Osteoblast (primary cell): ENCODE results near the gene PTPRN2. TPM values are rescaled to one million over a fixed set of nuclear protein-coding genes. Genes with fewer than 3 reads are reported as not detected.
A peak's percentile ranks its signal among the peaks of the same experiment; 100 is the strongest.

ENCODE experiments used
- DNase-seq: peaks from one replicate; pipeline ENCODE4 v3.0.0; 2011; ENCODE audit warnings: low spot score, mixed read lengths; ENCODE audit not compliant: insufficient read length; ENCODE audit errors: missing footprints
- H2AFZ ChIP-seq: 2 replicates; pipeline ENCODE4 v1.6.0; 2011; ENCODE audit warnings: mild to moderate bottlenecking, low read length
- H3K27ac ChIP-seq: 2 replicates; pipeline ENCODE4 v1.5.1; 2011; ENCODE audit warnings: mild to moderate bottlenecking, low read depth, low read length, moderate library complexity
- H3K27me3 ChIP-seq: 2 replicates; pipeline ENCODE4 v1.6.0; 2012; ENCODE audit warnings: mild to moderate bottlenecking, control low read depth, inconsistent platforms, low read length, moderate library complexity; ENCODE audit not compliant: insufficient read depth
- H3K36me3 ChIP-seq: 2 replicates; pipeline ENCODE4 v1.5.1; 2011; ENCODE audit warnings: mild to moderate bottlenecking, low read length, control low read depth, moderate library complexity; ENCODE audit not compliant: insufficient read depth
- H3K4me1 ChIP-seq: 2 replicates; pipeline ENCODE4 v1.5.1; 2011; ENCODE audit warnings: mild to moderate bottlenecking, low read length, control low read depth, moderate library complexity; ENCODE audit not compliant: insufficient read depth
- H3K4me2 ChIP-seq: 2 replicates; pipeline ENCODE4 v1.6.0; 2011; ENCODE audit warnings: mild to moderate bottlenecking, low read length; ENCODE audit not compliant: insufficient read depth
- H3K4me3 ChIP-seq: fragments of 200-600 bp; sonication (generic); 3 replicates; pipeline ENCODE4 v1.5.1; 2012; ENCODE audit warnings: mild to moderate bottlenecking, low read length, inconsistent platforms; ENCODE audit not compliant: insufficient read depth
- H3K79me2 ChIP-seq: 2 replicates; pipeline ENCODE4 v1.6.0; 2012; ENCODE audit warnings: mild to moderate bottlenecking, low read length, control low read depth, inconsistent platforms; ENCODE audit not compliant: insufficient read depth
- H3K9me3 ChIP-seq: 2 replicates; pipeline ENCODE4 v1.5.1; 2011; ENCODE audit warnings: low read depth, low read length, control low read depth
- H4K20me1 ChIP-seq: 2 replicates; pipeline ENCODE4 v1.6.0; 2012; ENCODE audit warnings: mild to moderate bottlenecking, low read length, control low read depth; ENCODE audit not compliant: insufficient read depth
- total RNA-seq: library from RNA; depleted of rRNA; stranded (reverse); fragments of >200 nt; gene quantifications from 2 replicates; pipeline ENCODE4 v1.2.3, GENCODE V29; 2012
- TF ChIP-seq, protein P1 (sequence below): IDR thresholded peaks from 2 replicates; pipeline ENCODE4 v1.5.1; 2011; ENCODE audit warnings: mild to moderate bottlenecking, low read depth, low read length, moderate library complexity; ENCODE audit errors: extremely low read depth

The PTPRN2 gene
- total RNA-seq, 1 donor: 0.36 TPM

DNA sequence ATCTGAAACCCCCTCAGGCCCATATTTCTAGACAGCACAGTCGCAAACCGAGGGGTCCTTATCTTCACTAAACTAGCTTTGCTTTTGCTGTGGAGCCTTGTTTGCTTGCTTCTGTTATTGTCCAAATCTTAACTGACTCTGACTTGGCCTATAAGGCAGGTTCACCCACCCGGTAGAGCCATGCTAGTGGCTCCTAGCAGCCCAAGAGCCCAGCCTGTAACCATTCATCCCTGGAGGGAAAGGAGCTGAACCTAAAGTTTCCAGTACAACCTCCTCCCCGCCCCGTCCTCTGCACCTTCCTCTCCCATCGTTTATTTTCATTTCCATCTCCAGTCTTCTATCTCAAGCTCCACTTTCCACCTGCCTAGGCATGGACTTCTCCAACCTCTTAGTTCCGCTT lies 345.7 kb downstream of the PTPRN2 start:
- no peak overlapping the region for H2AFZ ChIP-seq
- H3K27ac ChIP-seq: no peak overlapping the region
- TF ChIP-seq, protein P1, sequence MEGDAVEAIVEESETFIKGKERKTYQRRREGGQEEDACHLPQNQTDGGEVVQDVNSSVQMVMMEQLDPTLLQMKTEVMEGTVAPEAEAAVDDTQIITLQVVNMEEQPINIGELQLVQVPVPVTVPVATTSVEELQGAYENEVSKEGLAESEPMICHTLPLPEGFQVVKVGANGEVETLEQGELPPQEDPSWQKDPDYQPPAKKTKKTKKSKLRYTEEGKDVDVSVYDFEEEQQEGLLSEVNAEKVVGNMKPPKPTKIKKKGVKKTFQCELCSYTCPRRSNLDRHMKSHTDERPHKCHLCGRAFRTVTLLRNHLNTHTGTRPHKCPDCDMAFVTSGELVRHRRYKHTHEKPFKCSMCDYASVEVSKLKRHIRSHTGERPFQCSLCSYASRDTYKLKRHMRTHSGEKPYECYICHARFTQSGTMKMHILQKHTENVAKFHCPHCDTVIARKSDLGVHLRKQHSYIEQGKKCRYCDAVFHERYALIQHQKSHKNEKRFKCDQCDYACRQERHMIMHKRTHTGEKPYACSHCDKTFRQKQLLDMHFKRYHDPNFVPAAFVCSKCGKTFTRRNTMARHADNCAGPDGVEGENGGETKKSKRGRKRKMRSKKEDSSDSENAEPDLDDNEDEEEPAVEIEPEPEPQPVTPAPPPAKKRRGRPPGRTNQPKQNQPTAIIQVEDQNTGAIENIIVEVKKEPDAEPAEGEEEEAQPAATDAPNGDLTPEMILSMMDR: no peak
- no peak overlapping the region for H3K4me3 ChIP-seq
- H3K36me3 ChIP-seq: no peaks in the 10 kb centered on the region
- no peaks in the 10 kb centered on the region for H3K79me2 ChIP-seq
- no peaks in the 10 kb centered on the region for H3K27me3 ChIP-seq
- H3K4me2 ChIP-seq: no peak overlapping the region
- H4K20me1 ChIP-seq: no peaks in the 10 kb centered on the region
- H3K9me3 ChIP-seq: peaks cover 2% of the 10 kb centered on the region
- H3K4me1 ChIP-seq: no peaks in the 10 kb centered on the region
- no peak for DNase-seq

DNA sequence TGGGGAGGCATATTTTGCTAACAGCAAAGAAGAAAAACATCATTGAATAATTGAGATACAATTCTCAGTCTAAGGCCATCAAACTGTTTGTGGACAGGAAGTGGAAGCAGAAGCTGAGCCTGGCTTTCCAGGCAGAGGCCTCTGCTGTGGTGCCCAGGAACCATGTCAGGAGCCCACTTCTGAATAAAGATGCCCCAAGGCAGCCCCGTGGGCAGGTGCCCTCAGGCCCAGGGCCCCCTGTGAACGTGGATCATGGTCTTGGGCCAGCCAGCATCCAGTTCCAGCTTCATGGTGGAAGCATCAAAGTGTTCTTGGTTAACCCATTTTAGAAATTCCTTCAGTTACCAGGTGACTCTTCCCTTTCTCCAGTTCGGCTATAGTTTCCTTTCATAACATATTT lies 346.8 kb downstream of the PTPRN2 start:
- no peak overlapping the region for H3K27ac ChIP-seq
- H3K4me3 ChIP-seq: no peak overlapping the region
- no peak overlapping the region for H2AFZ ChIP-seq
- H3K79me2 ChIP-seq: no peaks in the 10 kb centered on the region
- peak; percentile 22 for DNase-seq
- TF ChIP-seq, protein P1: no peak
- H3K4me2 ChIP-seq: no peak overlapping the region
- H3K36me3 ChIP-seq: no peaks in the 10 kb centered on the region
- no peaks in the 10 kb centered on the region for H3K4me1 ChIP-seq
- no peaks in the 10 kb centered on the region for H4K20me1 ChIP-seq
- H3K27me3 ChIP-seq: no peaks in the 10 kb centered on the region
- peaks cover 2% of the 10 kb centered on the region for H3K9me3 ChIP-seq

DNA sequence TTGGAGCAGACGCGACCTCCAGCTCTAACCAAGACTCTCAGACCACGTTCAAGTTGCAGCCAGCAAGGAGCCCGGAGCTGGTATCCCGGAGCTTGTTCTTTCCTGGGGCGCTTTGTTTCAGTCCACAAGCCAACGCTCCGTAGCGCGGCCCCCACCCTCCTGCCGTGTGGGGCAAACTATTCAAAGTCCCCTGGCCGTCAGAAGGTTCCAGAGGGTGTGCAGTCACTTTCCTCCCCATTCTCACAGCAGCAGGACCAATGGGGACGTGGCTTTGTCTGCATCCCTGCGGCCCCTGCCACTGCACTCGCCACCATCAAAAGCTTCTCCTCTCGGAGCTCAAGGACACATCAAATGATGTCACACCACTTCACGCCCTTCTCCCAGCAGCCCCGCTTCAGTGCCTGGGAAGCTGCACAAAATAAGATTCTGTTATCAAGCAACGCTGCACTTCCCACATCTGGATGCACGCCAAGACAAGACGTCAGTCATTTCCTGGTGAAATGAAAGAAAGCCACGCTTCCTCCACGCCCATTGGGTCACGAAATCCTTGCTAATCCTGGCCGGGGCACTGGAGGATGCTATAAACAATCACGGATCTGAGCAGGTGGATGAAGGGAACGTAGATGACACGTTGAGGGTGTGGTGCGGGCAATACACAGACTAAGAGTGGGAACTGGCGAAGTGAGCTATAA lies 348.2 kb downstream of the PTPRN2 start:
- Histone ChIP-seq H3K4me1 (no peaks in the 10 kb centered on the region), H3K4me3 (no peak overlapping the region), H3K9me3 (peaks cover 2% of the 10 kb centered on the region)

DNA sequence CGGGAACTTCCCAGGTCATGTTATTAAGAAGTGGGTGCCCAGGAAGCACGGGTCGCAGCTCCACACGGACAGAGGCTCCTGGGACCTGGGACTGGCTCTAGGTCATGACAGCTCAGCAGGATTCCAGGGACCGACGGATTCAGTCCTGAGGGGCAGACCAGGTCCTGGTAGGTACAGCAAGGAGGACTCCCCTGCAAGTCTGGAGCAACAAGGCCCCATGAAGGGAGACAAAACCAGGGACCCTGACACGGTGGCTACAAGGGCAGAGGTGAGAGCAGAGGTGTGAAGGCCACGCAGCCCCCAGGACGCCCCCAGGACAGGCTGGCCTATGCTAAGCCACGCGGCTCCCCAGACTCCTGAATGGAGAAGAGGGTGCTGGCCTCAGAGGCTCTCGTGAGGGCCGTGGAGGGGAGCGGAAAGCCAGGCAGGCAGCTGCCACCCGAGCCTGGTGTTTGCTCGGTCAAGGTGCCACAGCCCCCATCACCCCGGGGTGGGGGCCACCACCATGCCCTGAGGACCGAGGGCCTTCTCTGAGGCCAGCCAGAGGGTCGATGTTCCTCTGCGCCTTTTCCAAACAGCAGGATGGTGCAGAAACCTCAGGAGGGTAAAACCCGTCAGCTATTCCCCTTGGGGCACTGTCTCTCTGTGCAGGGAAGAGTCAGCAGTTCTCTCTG lies 348.9 kb downstream of the PTPRN2 start:
- Histone ChIP-seq H3K79me2 (no peaks in the 10 kb centered on the region), H3K4me2 (no peak overlapping the region), H3K4me1 (no peaks in the 10 kb centered on the region), H3K27me3 (no peaks in the 10 kb centered on the region), H3K4me3 (no peak overlapping the region), H2AFZ (no peak overlapping the region), H3K27ac (no peak overlapping the region), H3K36me3 (no peaks in the 10 kb centered on the region), H3K9me3 (no peaks in the 10 kb centered on the region), H4K20me1 (no peaks in the 10 kb centered on the region)
- DNase-seq: no peak
- TF ChIP-seq, protein P1: no peak

More for the DNA sequence above, 348.2 kb downstream of the PTPRN2 start:
- Histone ChIP-seq H3K36me3 (no peaks in the 10 kb centered on the region), H3K27ac (no peak overlapping the region), H3K27me3 (no peaks in the 10 kb centered on the region), H2AFZ (no peak overlapping the region), H3K4me2 (no peak overlapping the region), H4K20me1 (no peaks in the 10 kb centered on the region), H3K79me2 (no peaks in the 10 kb centered on the region)
- peak; percentile 25 for DNase-seq
- TF ChIP-seq, protein P1: no peak
